Erythroblast (primary cell): ENCODE results near the gene AKAP13.

Experiments used
- DNase-seq, 2 experiments: peaks; one replicate each; lab custom pipeline; 2025; lab: John Stamatoyannopoulos, UW
- GATA1 ChIP-seq: IDR thresholded peaks from 2 replicates; pipeline ENCODE4 v1.6.1; 2011; ENCODE audit warnings: low read depth, mild to moderate bottlenecking, control low read depth, low read length, moderate library complexity
- POLR2A ChIP-seq: IDR thresholded peaks from 2 replicates; pipeline ENCODE4 v1.6.1; 2011; ENCODE audit warnings: mild to moderate bottlenecking, low read length

The AKAP13 gene

GRCh38 chr15:85407421-85408269, 27.2 kb downstream of the AKAP13 start:
- DNase-seq: no peak
- no peak for TF ChIP-seq POLR2A
- no peak for TF ChIP-seq GATA1

- DNase-seq: no peak
- TF ChIP-seq POLR2A (no peak), GATA1 (no peak)
Observed at GRCh38 chr15:85408270-85408746, 27.9 kb downstream of the AKAP13 start.

- TF ChIP-seq GATA1: no peak
- no peak for TF ChIP-seq POLR2A
Observed at GRCh38 chr15:85412066-85412465, 31.7 kb downstream of the AKAP13 start.

GRCh38 chr15:85412956-85413854, 32.8 kb downstream of the AKAP13 start:
- peak in 1 of 2 experiments; percentile 7 for DNase-seq
- no peak for TF ChIP-seq GATA1
- TF ChIP-seq POLR2A: no peak

More at GRCh38 chr15:85412066-85412465, 31.7 kb downstream of the AKAP13 start:
- DNase-seq: no peak

- DNase-seq: no peak
- TF ChIP-seq GATA1: no peak
- no peak for TF ChIP-seq POLR2A
Observed at GRCh38 chr15:85414037-85414436, 33.6 kb downstream of the AKAP13 start.

GRCh38 chr15:85414495-85414894, 34.1 kb downstream of the AKAP13 start:
- TF ChIP-seq GATA1 (no peak), POLR2A (no peak)
- peak; percentile 19 to 42 for DNase-seq

GRCh38 chr15:85414991-85415390, 34.6 kb downstream of the AKAP13 start:
- no peak for TF ChIP-seq POLR2A
- TF ChIP-seq GATA1: no peak
- no peak for DNase-seq

GRCh38 chr15:85415783-85416182, 35.4 kb downstream of the AKAP13 start:
- DNase-seq: no peak
- TF ChIP-seq GATA1 (no peak), POLR2A (no peak)

GRCh38 chr15:85417276-85417675, 36.9 kb downstream of the AKAP13 start:
- DNase-seq: no peak
- TF ChIP-seq GATA1: no peak
- TF ChIP-seq POLR2A: no peak

GRCh38 chr15:85419161-85419560, 38.8 kb downstream of the AKAP13 start:
- no peak for DNase-seq
- TF ChIP-seq GATA1 (no peak), POLR2A (no peak)

GRCh38 chr15:85421116-85421925, 40.9 kb downstream of the AKAP13 start:
- no peak for DNase-seq
- no peak for TF ChIP-seq GATA1
- TF ChIP-seq POLR2A: no peak

GRCh38 chr15:85422607-85423006, 42.2 kb downstream of the AKAP13 start:
- TF ChIP-seq GATA1 (no peak), POLR2A (no peak)

GRCh38 chr15:85423256-85423655, 42.9 kb downstream of the AKAP13 start:
- no peak for DNase-seq
- TF ChIP-seq POLR2A (no peak), GATA1 (no peak)

More at GRCh38 chr15:85422607-85423006, 42.2 kb downstream of the AKAP13 start:
- no peak for DNase-seq
